T follicular helper cell (primary cell): ENCODE results near the gene ITGB1.
"Not testable (repeated sequence)": the region's sequence is repeated elsewhere in the genome, so short reads cannot be mapped to it uniquely, and the experiment has no call there.

Source experiments
- DNase-seq: peaks from one replicate; pipeline ENCODE4 v3.0.0-alpha.2; 2020; ENCODE audit warnings: low read depth
- total RNA-seq, 2 experiments: gene quantifications; one replicate each; lab custom pipeline; 2026; lab: John Stamatoyannopoulos, UW

The ITGB1 gene
- total RNA-seq = 174 to 372 reads per million in 2 experiments

- DNase-seq = peak; percentile 79
Observed at GRCh38 chr10:32958085-32959005, at the start of gene ITGB1. Gene ITGB1 (minus strand): TSS chr10:32958230. CDS start chr10:32935558, 22,672 bp downstream.

- no peak for DNase-seq
Observed at GRCh38 chr10:33006342-33006887, 48.4 kb upstream of the ITGB1 start.

- DNase-seq = no peak
Observed at GRCh38 chr10:33005322-33006301, 47.6 kb upstream of the ITGB1 start.

GRCh38 chr10:33001908-33002492 lies 44.0 kb upstream of the ITGB1 start:
- no peak for DNase-seq

GRCh38 chr10:32998060-32998581 lies 40.1 kb upstream of the ITGB1 start:
- DNase-seq = not testable (repeated sequence)

- no peak for DNase-seq
Observed at GRCh38 chr10:32995751-32996150, 37.7 kb upstream of the ITGB1 start.

GRCh38 chr10:32995066-32995622 lies 37.1 kb upstream of the ITGB1 start:
- no peak for DNase-seq

GRCh38 chr10:32994632-32995031 lies 36.6 kb upstream of the ITGB1 start:
- not testable (repeated sequence) for DNase-seq

- not testable (repeated sequence) for DNase-seq
Observed at GRCh38 chr10:32992310-32992709, 34.3 kb upstream of the ITGB1 start.

- no peak for DNase-seq
Observed at GRCh38 chr10:32990811-32991210, 32.8 kb upstream of the ITGB1 start.

- DNase-seq = no peak
Observed at GRCh38 chr10:32988604-32989003, 30.6 kb upstream of the ITGB1 start.

GRCh38 chr10:32987172-32987571 lies 29.1 kb upstream of the ITGB1 start:
- no peak for DNase-seq

GRCh38 chr10:32985775-32986350 lies 27.8 kb upstream of the ITGB1 start:
- no peak for DNase-seq

GRCh38 chr10:32985341-32985764 lies 27.3 kb upstream of the ITGB1 start:
- no peak for DNase-seq

- DNase-seq = no peak
Observed at GRCh38 chr10:32984003-32984600, 26.1 kb upstream of the ITGB1 start.

GRCh38 chr10:32982911-32983909 lies 25.2 kb upstream of the ITGB1 start:
- no peak for DNase-seq

GRCh38 chr10:32982293-32982709 lies 24.3 kb upstream of the ITGB1 start:
- no peak for DNase-seq

GRCh38 chr10:32981760-32982159 lies 23.7 kb upstream of the ITGB1 start:
- no peak for DNase-seq
